Suprapubic skin (tissue), 4 donors: ENCODE results near the gene BCS1L. TPM values are rescaled to one million over a fixed set of nuclear protein-coding genes. Genes with fewer than 3 reads are reported as not detected.

Source experiments
- total RNA-seq, 4 donors: library from RNA; depleted of rRNA; stranded (reverse); fragments of >200 nt; gene quantifications; one replicate each; pipeline ENCODE4 v1.1.0, GENCODE V29; 2016

Gene BCS1L
- total RNA-seq, 4 donors from 2014 or later = 30.3 to 72.8 (median 39.2) TPM

Other genes starting within 250 kb of the BCS1L start
- gene VIL1, start 240.6 kb upstream of the BCS1L start, total RNA-seq = 1 to 10 TPM in 2 of 4 donors, under 1 TPM in 2; 0.21 to 3.3 (median 1.1) TPM
- gene USP37, start 91.3 kb upstream of the BCS1L start, total RNA-seq = 10 to 100 TPM; 10.2 to 25.9 (median 20.5) TPM
- gene CNOT9, start 90.8 kb upstream of the BCS1L start, total RNA-seq = 10 to 100 TPM; 41.9 to 77.6 (median 46.7) TPM
- 1 to 10 TPM in 3 of 4 donors, under 1 TPM in 1; 0.55 to 2.5 (median 1.5) TPM for gene PLCD4, start 51.8 kb upstream of the BCS1L start, total RNA-seq
- gene ZNF142, start 60 bp upstream of the BCS1L start, total RNA-seq = 10 to 100 TPM; 27.4 to 38.7 (median 30.7) TPM
- gene RNF25, start 12.3 kb downstream of the BCS1L start, total RNA-seq = 10 to 100 TPM; 19.0 to 42.6 (median 23.2) TPM
- 10 to 100 TPM; 20.7 to 43.4 (median 21.9) TPM for gene STK36, start 12.4 kb downstream of the BCS1L start, total RNA-seq
- gene TTLL4, start 51.2 kb downstream of the BCS1L start, total RNA-seq = 10 to 100 TPM; 18.9 to 43.5 (median 25.2) TPM
- 10 to 100 TPM; 17.4 to 30.7 (median 21.8) TPM for gene CYP27A1, start 122.5 kb downstream of the BCS1L start, total RNA-seq
- gene PRKAG3, start 172.1 kb downstream of the BCS1L start, total RNA-seq = under 1 TPM in 1 of 4 donors, not detected in 3; 0.26 TPM
- 1 to 10 TPM; 1.4 to 3.7 (median 2.3) TPM for gene WNT6, start 200.1 kb downstream of the BCS1L start, total RNA-seq
- gene WNT10A, start 221.2 kb downstream of the BCS1L start, total RNA-seq = 10 to 100 TPM; 14.3 to 20.7 (median 16.3) TPM